ENCODE results near the gene VCAN. TPM values are rescaled to one million over a fixed set of nuclear protein-coding genes. Genes with fewer than 3 reads are reported as not detected.

The VCAN gene
- total and polyA plus RNA-seq, 2 of the 4 experiments (the other 2 are of a cell fraction): 45.3 to 158 TPM

DNA sequence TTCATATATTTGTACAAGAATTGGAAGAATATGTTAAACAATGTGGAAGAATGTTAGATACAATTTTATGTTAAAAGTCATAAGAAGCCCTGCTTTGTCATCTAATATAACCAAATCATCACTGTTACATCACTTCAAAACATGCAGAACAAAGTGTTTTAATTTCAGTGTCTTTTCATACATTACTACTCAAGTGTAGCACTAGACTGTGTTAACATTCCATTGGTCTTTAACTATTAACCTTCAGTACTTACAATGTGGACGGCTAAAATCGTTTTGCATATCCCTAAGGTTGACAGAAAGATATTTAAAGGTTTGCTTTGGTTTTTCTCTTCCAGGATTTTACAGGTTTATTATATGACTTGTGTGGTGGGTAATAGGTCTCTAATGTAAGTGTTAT, 50.9 kb downstream of the VCAN start:
- Histone ChIP-seq H4K8ac (ENCODE audit: low read depth in 2 of 2, low read length in 2 of 2) (no peak overlapping the region), H2BK5ac (ENCODE audit: low read depth, low read length, poor library complexity, severe bottlenecking) (no peak overlapping the region), H3K4ac (ENCODE audit: low read depth, low read length) (no peak overlapping the region), H3K79me1 (ENCODE audit: low read depth in 1 of 2, low read length in 2 of 2) (peaks cover 7 to 21% of the 10 kb centered on the region in 2 experiments; a peak in 3 of 4 replicates), H4K5ac (ENCODE audit: low read depth, low read length) (no peak overlapping the region), H3K56ac (ENCODE audit: extremely low read depth, insufficient read depth, low read length) (no peak overlapping the region), H3K27ac (ENCODE audit: insufficient read depth, low read length) (no peak overlapping the region), H3K4me3 (ENCODE audit: insufficient read depth, low read depth, low read length) (no peak overlapping the region), H4K91ac (ENCODE audit: insufficient read depth, low read depth, low read length) (no peak overlapping the region), H3K23ac (ENCODE audit: low read depth, low read length) (no peak overlapping the region), H3K9me3 (ENCODE audit: control insufficient read depth, insufficient read depth, low read length) (no peaks in the 10 kb centered on the region), H2BK15ac (ENCODE audit: low read depth, low read length) (no peak overlapping the region), H3K27me3 (ENCODE audit: control insufficient read depth, insufficient read depth, low read length) (no peaks in the 10 kb centered on the region), H3K4me2 (ENCODE audit: low read depth, low read length) (no peak overlapping the region), H3K9ac (ENCODE audit: low read depth, low read length) (no peak overlapping the region), H2BK20ac (ENCODE audit: low read depth, low read length) (no peak overlapping the region), H3K36me3 (ENCODE audit: control insufficient read depth, insufficient read depth, low read length) (peaks cover 8% of the 10 kb centered on the region; the same call in 1 of the 2 replicates), H3K4me1 (ENCODE audit: control insufficient read depth, insufficient read depth, low read length) (no peaks in the 10 kb centered on the region), H3K18ac (ENCODE audit: low read depth, low read length) (no peak overlapping the region), H4K20me1 (ENCODE audit: insufficient read depth, low read length) (no peaks in the 10 kb centered on the region), H3K14ac (replicated peaks; ENCODE audit: low read depth, low read length) (no peak overlapping the region), H3K9me1 (ENCODE audit: insufficient read depth, low read length) (0 out of 2 replicates have a peak, but pooled peaks cover 4% of the 10 kb centered on the region), H2BK120ac (ENCODE audit: low read depth, low read length) (no peak overlapping the region), H2AK9ac (replicated peaks; ENCODE audit: low read depth, low read length, poor library complexity) (no peak overlapping the region), H2AK5ac (ENCODE audit: low read depth, low read length) (no peak overlapping the region), H2AFZ (replicated peaks; ENCODE audit: low read length, poor library complexity) (no peak overlapping the region)
- ATAC-seq (ENCODE audit: low read depth) (no peak), DNase-seq (no peak)
- dilution Hi-C loops (cut with HindIII; ENCODE audit: low sequenced_read_pairs, unreplicated experiment) (no loop called here), intact Hi-C loops (cut with micrococcal nuclease) (no loop called here), in situ Hi-C loops (cut with MboI; ENCODE audit: low sequenced_read_pairs) (no loop called here)
- no peak for TF ChIP-seq POLR2A (IDR thresholded peaks at IDR 0.05; ENCODE audit: low read depth, low read length)
- TF ChIP-seq RCOR1 (IDR thresholded peaks at IDR 0.05; ENCODE audit: insufficient replicate concordance, low read length): no peak
- TF ChIP-seq, protein P1, sequence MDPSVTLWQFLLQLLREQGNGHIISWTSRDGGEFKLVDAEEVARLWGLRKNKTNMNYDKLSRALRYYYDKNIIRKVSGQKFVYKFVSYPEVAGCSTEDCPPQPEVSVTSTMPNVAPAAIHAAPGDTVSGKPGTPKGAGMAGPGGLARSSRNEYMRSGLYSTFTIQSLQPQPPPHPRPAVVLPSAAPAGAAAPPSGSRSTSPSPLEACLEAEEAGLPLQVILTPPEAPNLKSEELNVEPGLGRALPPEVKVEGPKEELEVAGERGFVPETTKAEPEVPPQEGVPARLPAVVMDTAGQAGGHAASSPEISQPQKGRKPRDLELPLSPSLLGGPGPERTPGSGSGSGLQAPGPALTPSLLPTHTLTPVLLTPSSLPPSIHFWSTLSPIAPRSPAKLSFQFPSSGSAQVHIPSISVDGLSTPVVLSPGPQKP (IDR thresholded peaks at IDR 0.05; ENCODE audit: borderline replicate concordance, low read depth, low read length): no peak
- no peak for TF ChIP-seq RFX5 (IDR thresholded peaks at IDR 0.05; ENCODE audit: low read depth, low read length)
- TF ChIP-seq BHLHE40 (IDR thresholded peaks at IDR 0.05; ENCODE audit: low read depth, low read length): no peak
- no peak for TF ChIP-seq MXI1 (IDR thresholded peaks at IDR 0.05; ENCODE audit: borderline replicate concordance, low read depth, low read length)
- TF ChIP-seq RAD21 (IDR thresholded peaks at IDR 0.05; ENCODE audit: low read length): no peak
- TF ChIP-seq CEBPB (IDR thresholded peaks at IDR 0.05; ENCODE audit: low read depth, low read length): no peak
- TF ChIP-seq SMC3 (IDR thresholded peaks at IDR 0.05; ENCODE audit: low read depth, low read length): no peak
- no peak for TF ChIP-seq MAFK (IDR thresholded peaks at IDR 0.05; ENCODE audit: low read depth, low read length)
- no peak for TF ChIP-seq CHD1 (IDR thresholded peaks at IDR 0.05; ENCODE audit: low read depth, low read length)
- TF ChIP-seq NFE2L2 (IDR thresholded peaks at IDR 0.05; ENCODE audit: low read depth, low read length): no peak
- TF ChIP-seq MAZ (IDR thresholded peaks at IDR 0.05; ENCODE audit: borderline replicate concordance, low read depth, low read length): no peak
- TF ChIP-seq, protein P2, sequence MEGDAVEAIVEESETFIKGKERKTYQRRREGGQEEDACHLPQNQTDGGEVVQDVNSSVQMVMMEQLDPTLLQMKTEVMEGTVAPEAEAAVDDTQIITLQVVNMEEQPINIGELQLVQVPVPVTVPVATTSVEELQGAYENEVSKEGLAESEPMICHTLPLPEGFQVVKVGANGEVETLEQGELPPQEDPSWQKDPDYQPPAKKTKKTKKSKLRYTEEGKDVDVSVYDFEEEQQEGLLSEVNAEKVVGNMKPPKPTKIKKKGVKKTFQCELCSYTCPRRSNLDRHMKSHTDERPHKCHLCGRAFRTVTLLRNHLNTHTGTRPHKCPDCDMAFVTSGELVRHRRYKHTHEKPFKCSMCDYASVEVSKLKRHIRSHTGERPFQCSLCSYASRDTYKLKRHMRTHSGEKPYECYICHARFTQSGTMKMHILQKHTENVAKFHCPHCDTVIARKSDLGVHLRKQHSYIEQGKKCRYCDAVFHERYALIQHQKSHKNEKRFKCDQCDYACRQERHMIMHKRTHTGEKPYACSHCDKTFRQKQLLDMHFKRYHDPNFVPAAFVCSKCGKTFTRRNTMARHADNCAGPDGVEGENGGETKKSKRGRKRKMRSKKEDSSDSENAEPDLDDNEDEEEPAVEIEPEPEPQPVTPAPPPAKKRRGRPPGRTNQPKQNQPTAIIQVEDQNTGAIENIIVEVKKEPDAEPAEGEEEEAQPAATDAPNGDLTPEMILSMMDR (conservative IDR thresholded peaks at IDR 0.05; ENCODE audit: low read depth, low read length): no peak
- no peak for TF ChIP-seq FOS (IDR thresholded peaks at IDR 0.05; ENCODE audit: low read depth, low read length)
- no CpG with 5 or more reads among the region's 2 CpGs for WGBS, 2 experiments (ENCODE audit: extremely low coverage in 2 of 2, insufficient read length in 1 of 2)
- CTCF ChIA-PET: no interaction called here
- no TSS peak for BruUV-seq (replicated peaks)
- POLR2A ChIA-PET (ENCODE audit: unreplicated experiment): no interaction called here

Measured in IMR-90 (cell line).